Stomach (tissue), 9 donors: Measurements from ENCODE around the gene DDAH1. TPM values are rescaled to one million over a fixed set of nuclear protein-coding genes. Genes with fewer than 3 reads are reported as not detected.

Experiments used
- DNase-seq, 2 donors: peaks; one replicate each; pipeline versions ENCODE4 v3.0.0 to v3.0.0-alpha.2; 2013 to 2019
- H3K27ac ChIP-seq, 5 donors: fragments of 200-600 bp in 4 of 5; sonication (generic) in 4 of 5; one replicate each; pipeline ENCODE4 v1.5.1; 2013 to 2019; ENCODE audit warnings: mild to moderate bottlenecking in 1 of 5, moderate library complexity in 1 of 5
- H3K27me3 ChIP-seq, 3 donors: fragments of 200-600 bp; sonication (generic); one replicate each; pipeline ENCODE4 v1.5.1; 2017 to 2019; ENCODE audit warnings: mixed run types in 1 of 3
- H3K36me3 ChIP-seq, 4 donors: fragments of 200-600 bp; sonication (generic); 1 replicate in 3 of 4; 2 replicates in 1 of 4; pipeline ENCODE4 v1.5.1; 2016 to 2019
- H3K4me1 ChIP-seq, 4 donors: fragments of 200-600 bp; sonication (generic); one replicate each; pipeline ENCODE4 v1.5.1; 2016 to 2019
- H3K4me3 ChIP-seq, 4 donors: fragments of 200-600 bp; sonication (generic) in 3 of 4; one replicate each; pipeline ENCODE4 v1.5.1; 2016 to 2019; ENCODE audit warnings: mild to moderate bottlenecking in 1 of 4
- H3K9me3 ChIP-seq, 4 donors: fragments of 200-600 bp; sonication (generic); one replicate each; pipeline ENCODE4 v1.5.1; 2016 to 2019
- CTCF ChIP-seq, 7 experiments: fragments of 450-650 bp in 4 of 7; fragments of 200-600 bp in 3 of 7; sonication (generic) in 3 of 7; IDR thresholded peaks; one replicate each; pipeline ENCODE4 v1.5.1; 2016 to 2019; ENCODE audit warnings: antibody characterized with exemption in 7 of 7, control low read depth in 2 of 7, mild to moderate bottlenecking in 1 of 7
- EP300 ChIP-seq: sonication (generic); formaldehyde crosslinking; IDR thresholded peaks from one replicate; pipeline ENCODE4 v1.6.1; 2017; ENCODE audit warnings: antibody characterized with exemption
- POLR2A ChIP-seq, 4 donors: fragments of 450-650 bp; IDR thresholded peaks; one replicate each; pipeline ENCODE4 v1.6.1; 2016; ENCODE audit warnings: antibody characterized with exemption in 4 of 4, control low read depth in 2 of 4, mild to moderate bottlenecking in 1 of 4, moderate library complexity in 1 of 4
- POLR2AphosphoS5 ChIP-seq, 3 donors: sonication (generic); formaldehyde crosslinking; IDR thresholded peaks; one replicate each; pipeline ENCODE4 v1.6.1; 2016; ENCODE audit warnings: antibody characterized with exemption in 3 of 3
- WGBS, 5 donors: extraction: QIAGEN DNeasy Blood & Tissue Kit in 3 of 5; methylation state at CpG; one replicate each; pipeline versions ENCODE4 v1.1.5 to v1.1.7; 2013 to 2018; 5-methylcytosine and 5-hydroxymethylcytosine counted together
- intact Hi-C: fragments of 100-400 bp; cut with DNase I; formaldehyde crosslinking; loops from one replicate; pipeline ENCODE4 v1.15.1; 2023; ENCODE audit warnings: low total_unique reads
- polyA plus RNA-seq, 3 donors: library from polyadenylated mRNA; stranded (reverse); fragments of 200-250 nt; gene quantifications; one replicate each; pipeline ENCODE4 v1.2.3, GENCODE V29; 2013
- total RNA-seq, 5 donors: library from RNA; depleted of rRNA; stranded (reverse); fragments of >200 nt; gene quantifications; one replicate each; pipeline versions ENCODE4 v1.1.0 to v1.2.3, GENCODE V29; 2014 to 2016
- donor health status: healthy with polysubstance abuse.
- donor health status: Bipolar disorder and iron deficiency.
- donor health status: healthy.

DDAH1 gene
- total and polyA plus RNA-seq, 8 donors, result 10.6 to 113 (median 42.3) TPM

- TF ChIP-seq EP300, result no peak
Observed at GRCh38 chr1:85428471-85429089, 36.4 kb downstream of the DDAH1 start.

GRCh38 chr1:85427849-85428248 lies 37.1 kb downstream of the DDAH1 start:
- WGBS, 5 donors, result 94 to 98% (median 96%) methylated on average over 3 of the region's 3 CpGs
- no peaks in the 10 kb centered on the region for H3K9me3 ChIP-seq
- no peaks in the 10 kb centered on the region for H3K27me3 ChIP-seq
- intact Hi-C loops, result no loop called here
- no peaks in the 10 kb centered on the region for H3K36me3 ChIP-seq
- peaks cover 0 to 16% (median 7%) of the 10 kb centered on the region in 4 donors for H3K4me1 ChIP-seq
- no peak overlapping the region for H3K4me3 ChIP-seq
- peak overlapping the region in 1 of 5 donors; percentile 23 for H3K27ac ChIP-seq
- DNase-seq, result no peak
- TF ChIP-seq POLR2AphosphoS5 (IDR thresholded peaks at IDR 0.05), result no peak
- TF ChIP-seq EP300, result no peak
- no peak for TF ChIP-seq POLR2A (IDR thresholded peaks at IDR 0.05)
- TF ChIP-seq CTCF (IDR thresholded peaks at IDR 0.05), result no peak

More at GRCh38 chr1:85428471-85429089, 36.4 kb downstream of the DDAH1 start:
- Histone ChIP-seq H3K27me3 (no peaks in the 10 kb centered on the region), H3K9me3 (no peaks in the 10 kb centered on the region), H3K4me1 (peaks cover 0 to 16% (median 7%) of the 10 kb centered on the region in 4 donors), H3K36me3 (no peaks in the 10 kb centered on the region), H3K27ac (no peak overlapping the region), H3K4me3 (no peak overlapping the region)
- no peak for DNase-seq
- WGBS, 5 donors, result 54 to 74% (median 65%) methylated on average over 2 of the region's 2 CpGs
- intact Hi-C loops, result no loop called here

GRCh38 chr1:85427331-85427730 lies 37.6 kb downstream of the DDAH1 start:
- peak in 1 of 2 donors; percentile 33 for DNase-seq
- no peaks in the 10 kb centered on the region for H3K27me3 ChIP-seq
- peaks cover 0 to 16% (median 7%) of the 10 kb centered on the region in 4 donors for H3K4me1 ChIP-seq
- H3K27ac ChIP-seq, result peak overlapping the region in 1 of 5 donors; percentile 23
- intact Hi-C loops, result no loop called here
- H3K4me3 ChIP-seq, result no peak overlapping the region
- no peaks in the 10 kb centered on the region for H3K36me3 ChIP-seq
- WGBS, 5 donors, result 8 to 18% (median 13%) methylated on average over 1 of the region's 1 CpG
- no peaks in the 10 kb centered on the region for H3K9me3 ChIP-seq
- TF ChIP-seq EP300 (no peak), POLR2A (IDR thresholded peaks at IDR 0.05) (no peak), POLR2AphosphoS5 (IDR thresholded peaks at IDR 0.05) (no peak), CTCF (IDR thresholded peaks at IDR 0.05) (no peak)

GRCh38 chr1:85421179-85421578 lies 43.8 kb downstream of the DDAH1 start:
- Histone ChIP-seq H3K4me1 (peaks cover 0 to 12% (median 0%) of the 10 kb centered on the region in 4 donors), H3K27me3 (no peaks in the 10 kb centered on the region), H3K36me3 (no peaks in the 10 kb centered on the region), H3K27ac (no peak overlapping the region), H3K9me3 (peaks cover 0 to 13% (median 9%) of the 10 kb centered on the region in 4 donors), H3K4me3 (no peak overlapping the region)
- intact Hi-C loops, result no loop called here
- no peak for DNase-seq
- no peak for TF ChIP-seq CTCF (IDR thresholded peaks at IDR 0.05)
- TF ChIP-seq POLR2AphosphoS5 (IDR thresholded peaks at IDR 0.05), result no peak
- WGBS, 5 donors, result 84 to 94% (median 90%) methylated on average over 1 of the region's 1 CpG

- Histone ChIP-seq H3K27ac (no peak overlapping the region), H3K4me1 (peaks cover 0 to 10% (median 0%) of the 10 kb centered on the region in 4 donors), H3K4me3 (no peak overlapping the region), H3K27me3 (no peaks in the 10 kb centered on the region), H3K9me3 (peaks cover 0 to 13% (median 9%) of the 10 kb centered on the region in 4 donors), H3K36me3 (no peaks in the 10 kb centered on the region)
- intact Hi-C loops, result no loop called here
- TF ChIP-seq EP300 (no peak), POLR2A (IDR thresholded peaks at IDR 0.05) (no peak), POLR2AphosphoS5 (IDR thresholded peaks at IDR 0.05) (no peak), CTCF (IDR thresholded peaks at IDR 0.05) (no peak)
- 47 to 96% (median 60%) methylated on average over 1 of the region's 1 CpG for WGBS, 5 donors
- no peak for DNase-seq
Observed at GRCh38 chr1:85420199-85420598, 44.8 kb downstream of the DDAH1 start.
